ENCODE data around the gene PLD4.
"Not testable (repeated sequence)": the region's sequence is repeated elsewhere in the genome, so short reads cannot be mapped to it uniquely, and the experiment has no call there.

PLD4 gene

DNA sequence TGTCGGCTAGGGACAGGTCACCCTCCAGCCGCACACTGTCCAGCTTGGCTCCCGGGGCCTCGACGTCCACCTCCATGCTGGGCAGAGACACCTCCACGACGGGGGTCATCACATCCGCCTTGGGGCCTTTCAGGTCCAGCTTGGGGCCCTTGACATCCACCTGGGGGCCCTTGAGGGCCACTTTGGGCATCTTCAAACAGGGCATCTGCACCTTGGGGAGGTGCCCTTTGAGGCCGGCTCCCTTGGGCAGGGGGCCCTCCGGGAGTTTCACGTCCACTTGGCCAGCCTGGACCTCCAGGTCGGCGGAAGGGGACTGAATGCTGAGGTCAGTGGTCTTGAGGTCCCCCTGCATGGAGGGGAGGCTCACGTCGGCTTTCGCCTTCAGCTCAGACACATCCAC is 17.9 kb downstream of the PLD4 start:
- DNase-seq = no peak

DNA sequence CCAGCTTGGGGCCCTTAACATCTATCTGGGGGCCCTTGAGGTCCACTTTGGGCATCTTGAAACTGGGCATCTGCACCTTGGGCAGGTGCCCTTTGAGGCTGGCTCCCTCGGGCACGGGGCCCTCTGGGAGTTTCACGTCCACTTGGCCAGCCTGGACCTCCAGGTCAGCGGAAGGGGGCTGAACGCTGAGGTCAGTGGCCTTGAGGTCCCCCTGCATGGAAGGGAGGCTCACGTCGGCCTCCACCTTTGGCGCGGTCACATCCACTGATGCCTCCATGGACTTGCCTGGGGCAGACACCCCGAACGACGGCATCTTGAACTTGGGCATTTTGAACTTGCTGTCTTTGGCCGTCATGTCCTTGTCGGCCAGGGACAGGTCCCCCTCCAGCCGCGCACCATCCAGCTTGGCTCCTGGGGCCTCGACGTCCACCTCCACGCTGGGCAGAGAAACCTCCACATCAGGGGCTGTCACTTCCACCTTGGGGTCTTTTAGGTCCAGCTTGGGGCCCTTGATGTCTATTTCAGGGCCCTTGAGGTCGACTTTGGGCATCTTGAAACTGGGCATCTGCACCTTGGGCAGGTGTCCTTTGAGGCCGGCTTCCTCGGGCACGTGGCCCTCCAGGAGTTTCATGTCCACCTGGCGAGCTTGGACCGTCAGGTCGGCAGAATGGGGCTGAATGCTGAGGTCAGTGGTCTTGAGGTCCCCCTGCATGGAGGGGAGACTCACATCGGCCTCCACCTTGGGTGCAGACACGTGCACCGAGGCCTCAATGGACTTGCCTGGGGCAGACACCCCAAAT is 18.7 kb downstream of the PLD4 start:
- DNase-seq = not testable (repeated sequence)

GRCh38 chr14:104944016-104944308 is 19.3 kb downstream of the PLD4 start:
- DNase-seq = not testable (repeated sequence)

DNA sequence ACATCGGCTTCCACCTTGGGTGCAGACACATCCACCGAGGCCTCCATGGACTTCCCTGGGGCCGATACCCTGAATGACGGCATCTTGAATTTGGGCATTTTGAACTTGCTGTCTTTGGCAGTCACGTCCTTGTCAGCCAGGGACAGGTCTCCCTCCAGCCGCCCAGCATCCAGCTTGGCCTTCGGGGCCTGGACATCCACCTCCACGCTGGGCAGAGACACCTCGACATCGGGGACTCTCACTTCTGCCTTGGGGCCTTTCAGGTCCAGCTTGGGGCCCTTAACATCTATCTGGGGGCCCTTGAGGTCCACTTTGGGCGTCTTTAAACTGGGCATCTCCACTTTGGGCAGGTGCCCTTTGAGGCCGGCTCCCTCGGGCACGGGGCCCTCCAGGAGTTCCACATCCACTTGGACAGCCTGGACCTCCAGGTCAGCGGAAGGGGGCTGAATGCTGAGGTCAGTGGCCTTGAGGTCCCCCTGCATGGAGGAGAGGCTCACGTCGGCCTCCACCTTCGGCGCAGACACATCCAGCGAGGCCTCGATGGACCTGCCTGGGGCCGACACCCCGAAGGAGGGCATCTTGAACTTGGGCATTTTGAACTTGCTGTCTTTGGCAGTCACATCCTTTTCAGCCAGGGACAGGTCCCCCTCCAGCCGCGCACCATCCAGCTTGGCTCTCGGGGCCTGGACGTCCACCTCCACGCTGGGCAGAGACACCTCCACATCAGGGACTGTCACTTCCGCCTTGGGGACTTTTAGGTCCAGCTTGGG is 19.9 kb downstream of the PLD4 start:
- not testable (repeated sequence) for DNase-seq

DNA sequence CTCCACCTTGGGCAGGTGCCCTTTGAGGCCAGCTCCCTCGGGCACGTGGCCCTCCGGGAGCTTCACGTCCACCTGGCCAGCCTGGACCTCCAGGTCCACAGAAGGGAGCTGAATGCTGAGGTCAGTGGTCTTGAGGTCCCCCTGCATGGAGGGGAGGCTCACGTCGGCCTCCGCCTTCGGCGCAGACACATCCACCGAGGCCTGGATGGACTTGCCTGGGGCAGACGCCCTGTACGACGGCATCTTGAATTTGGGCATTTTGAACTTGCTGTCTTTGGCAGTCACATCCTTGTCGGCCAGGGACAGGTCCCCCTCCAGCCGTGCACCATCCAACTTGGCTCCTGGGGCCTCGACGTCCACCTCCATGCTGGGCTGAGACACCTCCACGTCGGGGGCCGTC is 20.6 kb downstream of the PLD4 start:
- not testable (repeated sequence) for DNase-seq

- not testable (repeated sequence) for DNase-seq
Measured at GRCh38 chr14:104945986-104946965, 21.6 kb downstream of the PLD4 start.

DNA sequence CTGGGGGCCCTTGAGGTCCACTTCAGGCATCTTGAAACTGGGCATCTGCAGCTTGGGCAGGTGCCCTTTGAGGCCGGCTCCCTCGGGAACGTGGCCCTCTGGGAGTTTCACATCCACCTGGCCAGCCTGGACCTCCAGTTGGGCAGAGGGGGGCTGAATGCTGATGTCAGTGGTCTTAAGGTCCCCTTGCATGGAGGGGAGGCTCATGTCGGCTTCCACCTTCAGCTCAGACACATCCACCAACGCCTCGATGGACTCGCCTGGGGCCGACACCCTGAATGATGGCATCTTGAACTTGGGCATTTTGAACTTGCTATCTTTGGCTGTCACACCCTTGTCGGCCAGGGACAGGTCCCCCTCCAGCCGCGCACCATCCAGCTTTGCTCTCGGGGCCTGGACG is 22.5 kb downstream of the PLD4 start:
- not testable (repeated sequence) for DNase-seq

DNA sequence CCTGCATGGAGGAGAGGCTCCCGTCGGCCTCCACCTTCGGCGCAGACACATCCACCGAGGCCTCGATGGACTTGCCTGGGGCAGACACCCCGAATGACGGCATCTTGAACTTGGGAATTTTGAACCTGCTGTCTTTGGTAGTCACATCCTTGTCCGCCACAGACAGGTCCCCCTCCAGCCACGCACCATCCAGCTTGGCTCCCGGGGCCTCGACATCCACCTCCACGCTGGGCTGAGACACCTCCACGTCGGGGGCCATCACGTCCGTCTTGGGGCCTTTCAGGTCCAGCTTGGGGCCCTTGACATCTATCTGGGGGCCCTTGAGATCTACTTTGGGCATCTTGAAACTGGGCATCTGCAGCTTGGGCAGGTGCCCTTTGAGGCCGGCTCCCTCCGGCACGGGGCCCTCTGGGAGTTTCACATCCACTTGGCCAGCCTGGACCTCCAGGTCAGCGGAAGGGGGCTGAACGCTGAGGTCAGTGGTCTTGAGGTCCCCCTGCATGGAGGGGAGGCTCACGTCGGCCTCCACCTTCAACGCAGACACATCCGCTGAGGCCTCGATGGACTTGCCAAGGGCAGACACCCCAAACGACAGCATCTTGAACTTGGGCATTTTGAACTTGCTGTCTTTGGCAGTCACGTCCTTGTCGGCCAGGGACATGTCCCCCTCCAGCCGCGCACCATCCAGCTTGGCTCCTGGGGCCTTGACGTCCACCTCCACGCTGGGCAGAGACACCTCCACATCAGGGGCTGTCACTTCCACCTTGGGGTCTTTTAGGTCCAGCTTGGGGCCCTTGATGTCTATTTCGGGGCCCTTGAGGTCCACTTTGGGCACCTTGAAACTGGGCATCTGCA is 23.4 kb downstream of the PLD4 start:
- DNase-seq = not testable (repeated sequence)

DNA sequence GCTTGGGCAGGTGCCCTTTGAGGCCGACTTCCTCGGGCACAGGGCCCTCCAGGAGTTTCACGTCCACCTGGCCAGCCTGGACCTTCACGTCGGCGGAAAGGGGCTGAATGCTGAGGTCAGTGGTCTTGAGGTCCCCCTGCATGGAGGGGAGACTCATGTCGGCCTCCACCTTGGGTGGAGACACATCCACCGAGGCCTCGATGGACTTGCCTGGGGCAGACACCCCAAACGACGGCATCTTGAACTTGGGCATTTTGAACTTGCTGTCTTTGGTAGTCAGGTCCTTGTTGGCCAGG is 24.0 kb downstream of the PLD4 start:
- no peak for DNase-seq

GRCh38 chr14:104949406-104949955 is 24.8 kb downstream of the PLD4 start:
- DNase-seq = not testable (repeated sequence)

GRCh38 chr14:104950021-104950420 is 25.3 kb downstream of the PLD4 start:
- DNase-seq = no peak

- not testable (repeated sequence) for DNase-seq
Measured at GRCh38 chr14:104950701-104951100, 26.0 kb downstream of the PLD4 start.

- DNase-seq = not testable (repeated sequence)
Measured at GRCh38 chr14:104951863-104952657, 27.4 kb downstream of the PLD4 start.

GRCh38 chr14:104953097-104953496 is 28.4 kb downstream of the PLD4 start:
- DNase-seq = no peak

DNA sequence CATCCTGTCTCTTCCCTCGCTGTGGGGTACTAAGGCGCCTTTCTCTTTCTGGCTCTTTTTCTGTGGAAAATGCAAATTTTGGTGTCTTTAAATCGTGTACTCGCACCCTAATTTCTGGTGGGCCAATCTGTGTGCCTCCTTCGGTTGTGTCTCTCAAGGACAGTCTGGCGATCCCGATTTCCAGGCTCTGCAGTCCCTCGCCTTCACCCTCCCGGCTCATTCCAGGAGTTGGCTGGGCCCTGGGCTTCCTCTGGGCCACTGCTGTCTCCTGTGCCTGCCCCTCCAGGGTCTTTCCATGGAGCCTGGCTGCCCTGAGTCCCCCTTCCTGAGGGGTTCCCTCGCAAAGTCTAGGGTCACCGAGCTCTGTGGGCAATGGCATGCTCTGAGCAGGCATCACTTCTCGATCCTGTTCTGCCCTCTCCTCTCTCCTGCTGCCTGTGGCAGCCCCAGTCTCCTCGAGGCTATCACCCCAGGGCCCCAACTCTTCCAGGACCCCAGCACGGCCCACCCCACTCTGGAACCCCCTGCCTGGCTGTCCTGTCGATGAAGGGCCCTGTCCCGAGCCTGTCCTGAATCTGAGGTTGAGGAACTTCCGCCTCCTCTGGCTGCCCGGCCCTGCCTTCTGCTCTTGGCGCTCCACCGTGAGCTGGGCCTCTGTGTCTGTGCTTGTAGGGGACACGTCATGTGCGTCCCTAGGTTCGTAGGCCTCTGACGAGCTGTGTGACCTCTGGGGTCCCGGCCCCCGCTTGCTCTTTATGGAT is 29.4 kb downstream of the PLD4 start:
- no peak for DNase-seq

DNA sequence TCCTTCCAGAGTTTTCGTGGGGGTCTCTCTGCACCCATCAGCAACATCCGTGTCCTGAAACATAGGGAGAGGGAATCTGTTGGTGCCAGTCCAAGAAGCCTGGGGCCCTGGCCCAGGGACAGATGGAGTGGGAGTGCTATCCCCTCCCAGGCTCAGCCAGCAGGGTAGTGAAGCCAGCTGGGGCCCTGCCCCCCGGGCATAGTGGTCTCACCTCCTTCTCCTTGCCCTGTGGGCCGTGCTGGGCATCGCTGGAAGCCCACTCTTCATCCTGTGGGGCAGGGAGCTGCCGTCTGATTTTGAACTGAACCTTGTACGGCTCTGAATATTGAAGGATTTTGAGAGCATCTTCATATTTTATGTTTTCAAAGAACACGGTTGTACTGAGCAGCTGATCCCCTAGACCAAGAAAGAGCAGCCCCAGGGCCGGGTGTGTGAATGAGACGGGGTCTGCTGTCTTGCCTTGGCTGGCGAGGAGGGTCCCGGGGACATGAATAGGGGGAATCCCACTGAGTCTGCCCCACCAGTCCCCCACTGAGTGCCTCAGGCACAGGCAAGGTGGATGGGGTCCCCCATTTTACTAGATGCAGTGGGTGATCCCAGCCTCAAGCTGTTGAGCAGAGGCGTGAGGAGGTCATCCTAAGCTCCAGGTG is 30.2 kb downstream of the PLD4 start:
- no peak for DNase-seq

DNA sequence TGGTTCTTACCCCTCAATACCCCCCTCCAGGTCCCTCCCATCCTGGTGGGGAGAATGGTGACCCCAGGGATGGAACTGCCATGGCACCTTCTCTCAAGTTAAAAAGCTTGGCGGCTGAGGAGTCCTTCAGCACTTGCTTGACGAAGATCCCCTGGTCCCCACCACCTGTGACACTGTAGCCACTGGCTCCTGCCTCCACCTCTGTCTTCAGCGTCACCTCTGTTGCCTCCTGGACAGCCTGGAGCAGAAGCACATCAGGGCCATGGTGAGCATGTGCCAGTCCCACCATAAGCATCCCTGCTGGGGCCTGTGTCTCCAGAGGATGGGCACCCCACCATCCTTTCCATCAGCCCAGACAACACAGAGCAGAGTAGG is 30.7 kb downstream of the PLD4 start:
- no peak for DNase-seq

GRCh38 chr14:104956290-104956890 is 31.7 kb downstream of the PLD4 start:
- DNase-seq = no peak

All from inflammatory macrophage (primary cell).